VCaP (cell line): ENCODE measurements around the gene MYO7A.

Experiments
- H3K27ac ChIP-seq: fragments of 450-650 bp; 2 replicates; pipeline ENCODE4 v1.5.1; 2017
- TF ChIP-seq, protein P1 (sequence below): fragments of 450-650 bp; conservative IDR thresholded peaks from 2 replicates; pipeline ENCODE4 v1.5.1; 2017; ENCODE audit warnings: mild to moderate bottlenecking, moderate library complexity

Gene MYO7A

DNA sequence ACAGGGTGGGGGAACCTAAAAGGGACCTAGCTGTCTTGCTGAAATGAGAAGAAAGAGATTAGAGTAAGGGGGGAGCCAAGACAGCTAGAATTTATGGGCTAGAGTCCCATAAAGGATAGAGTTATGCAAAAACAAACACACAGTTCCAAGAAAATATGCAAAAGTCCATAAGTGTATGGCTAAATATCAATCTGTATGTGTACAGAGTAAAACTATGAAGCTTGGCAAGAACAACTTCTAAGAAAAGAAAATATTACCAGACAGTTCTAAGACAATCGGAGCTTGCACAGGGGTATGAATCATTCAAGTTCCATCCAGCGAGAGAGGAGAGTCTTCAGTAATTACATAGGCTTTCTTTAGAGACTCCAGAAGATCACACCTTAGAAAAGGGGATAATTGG, 131.6 kb downstream of the MYO7A start:
- TF ChIP-seq, protein P1, sequence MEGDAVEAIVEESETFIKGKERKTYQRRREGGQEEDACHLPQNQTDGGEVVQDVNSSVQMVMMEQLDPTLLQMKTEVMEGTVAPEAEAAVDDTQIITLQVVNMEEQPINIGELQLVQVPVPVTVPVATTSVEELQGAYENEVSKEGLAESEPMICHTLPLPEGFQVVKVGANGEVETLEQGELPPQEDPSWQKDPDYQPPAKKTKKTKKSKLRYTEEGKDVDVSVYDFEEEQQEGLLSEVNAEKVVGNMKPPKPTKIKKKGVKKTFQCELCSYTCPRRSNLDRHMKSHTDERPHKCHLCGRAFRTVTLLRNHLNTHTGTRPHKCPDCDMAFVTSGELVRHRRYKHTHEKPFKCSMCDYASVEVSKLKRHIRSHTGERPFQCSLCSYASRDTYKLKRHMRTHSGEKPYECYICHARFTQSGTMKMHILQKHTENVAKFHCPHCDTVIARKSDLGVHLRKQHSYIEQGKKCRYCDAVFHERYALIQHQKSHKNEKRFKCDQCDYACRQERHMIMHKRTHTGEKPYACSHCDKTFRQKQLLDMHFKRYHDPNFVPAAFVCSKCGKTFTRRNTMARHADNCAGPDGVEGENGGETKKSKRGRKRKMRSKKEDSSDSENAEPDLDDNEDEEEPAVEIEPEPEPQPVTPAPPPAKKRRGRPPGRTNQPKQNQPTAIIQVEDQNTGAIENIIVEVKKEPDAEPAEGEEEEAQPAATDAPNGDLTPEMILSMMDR: no peak
- no peak overlapping the region for H3K27ac ChIP-seq

DNA sequence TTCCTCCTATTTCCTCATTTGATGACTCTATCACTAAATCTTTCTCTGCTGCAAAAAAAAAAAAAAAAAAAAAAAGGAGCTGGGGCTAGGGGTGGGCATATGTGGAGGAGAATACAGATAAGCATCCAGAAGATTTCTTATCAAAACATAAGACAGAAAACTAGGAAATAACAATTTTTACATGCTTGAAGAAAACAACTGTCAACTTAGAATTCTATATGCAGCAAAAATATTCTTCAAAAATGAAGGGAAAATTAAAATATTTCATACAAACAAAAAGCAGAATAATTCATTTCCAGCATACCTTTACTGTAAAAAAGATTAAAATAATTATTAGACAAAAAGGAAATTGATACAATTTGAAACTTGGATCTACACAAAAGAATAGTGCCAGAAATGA, 134.8 kb downstream of the MYO7A start:
- TF ChIP-seq, protein P1: no peak

More for the DNA sequence above, 134.8 kb downstream of the MYO7A start:
- no peak overlapping the region for H3K27ac ChIP-seq
